GM19395 (cell line): ENCODE results near the gene FLT3.
A peak's percentile ranks its signal among the peaks of the same experiment; 100 is the strongest.
"Not testable (repeated sequence)": the region's sequence is repeated elsewhere in the genome, so short reads cannot be mapped to it uniquely, and the experiment has no call there.

Experiments used
- ATAC-seq: cut with Tn5 transposase; IDR thresholded peaks from one replicate; pipeline ENCODE4 v1.9.1; 2021; ENCODE audit warnings: mild to moderate bottlenecking, moderate library complexity; ENCODE audit not compliant: unreplicated experiment

The FLT3 gene

DNA sequence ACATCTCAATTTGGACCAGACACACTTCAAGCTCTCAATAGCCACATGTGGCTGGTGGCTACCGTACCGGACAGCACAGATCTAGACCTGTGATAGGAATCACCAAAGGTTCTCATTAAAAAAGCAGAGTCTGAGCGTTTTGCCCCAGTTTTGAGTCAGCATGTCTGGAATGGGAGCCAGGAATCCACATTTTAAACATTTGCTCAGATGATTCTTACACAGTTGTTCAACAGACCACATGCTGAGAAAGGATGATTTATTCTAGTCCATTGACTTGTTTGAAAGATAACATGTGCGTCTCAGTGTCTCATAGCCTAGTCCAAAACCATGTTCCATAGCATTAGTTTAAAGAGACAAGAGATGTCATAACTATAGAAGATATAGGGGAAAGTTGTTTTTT, 53.4 kb downstream of the FLT3 start:
- no peak for ATAC-seq

GRCh38 chr13:28045861-28046260, 54.5 kb downstream of the FLT3 start:
- no peak for ATAC-seq

DNA sequence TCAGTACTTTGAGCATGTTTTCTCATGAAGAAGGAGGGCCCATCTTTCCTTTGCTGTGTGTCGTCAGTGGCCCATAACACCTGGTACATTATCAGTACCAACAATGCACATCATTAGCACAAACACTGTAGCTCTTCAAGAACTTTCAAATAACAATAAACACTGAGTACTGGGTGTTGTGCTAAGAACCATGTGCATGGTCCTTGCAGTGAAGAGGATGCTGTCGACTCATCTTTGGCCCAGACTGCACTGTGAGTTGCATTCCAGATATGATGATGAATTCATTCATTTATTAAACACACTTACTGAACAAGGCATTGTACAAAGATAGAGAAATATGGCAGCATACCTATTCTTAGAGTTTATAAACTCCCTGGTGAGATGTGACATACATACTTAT, 55.8 kb downstream of the FLT3 start:
- no peak for ATAC-seq

GRCh38 chr13:28043224-28043623, 57.2 kb downstream of the FLT3 start:
- ATAC-seq: no peak

GRCh38 chr13:28041501-28041900, 58.9 kb downstream of the FLT3 start:
- no peak for ATAC-seq

GRCh38 chr13:28041031-28041461, 59.3 kb downstream of the FLT3 start:
- ATAC-seq: no peak

- no peak for ATAC-seq
These were observed 63.0 kb downstream of the FLT3 start for GRCh38 chr13:28037399-28037798.

GRCh38 chr13:28035146-28035782, 65.1 kb downstream of the FLT3 start:
- no peak for ATAC-seq

DNA sequence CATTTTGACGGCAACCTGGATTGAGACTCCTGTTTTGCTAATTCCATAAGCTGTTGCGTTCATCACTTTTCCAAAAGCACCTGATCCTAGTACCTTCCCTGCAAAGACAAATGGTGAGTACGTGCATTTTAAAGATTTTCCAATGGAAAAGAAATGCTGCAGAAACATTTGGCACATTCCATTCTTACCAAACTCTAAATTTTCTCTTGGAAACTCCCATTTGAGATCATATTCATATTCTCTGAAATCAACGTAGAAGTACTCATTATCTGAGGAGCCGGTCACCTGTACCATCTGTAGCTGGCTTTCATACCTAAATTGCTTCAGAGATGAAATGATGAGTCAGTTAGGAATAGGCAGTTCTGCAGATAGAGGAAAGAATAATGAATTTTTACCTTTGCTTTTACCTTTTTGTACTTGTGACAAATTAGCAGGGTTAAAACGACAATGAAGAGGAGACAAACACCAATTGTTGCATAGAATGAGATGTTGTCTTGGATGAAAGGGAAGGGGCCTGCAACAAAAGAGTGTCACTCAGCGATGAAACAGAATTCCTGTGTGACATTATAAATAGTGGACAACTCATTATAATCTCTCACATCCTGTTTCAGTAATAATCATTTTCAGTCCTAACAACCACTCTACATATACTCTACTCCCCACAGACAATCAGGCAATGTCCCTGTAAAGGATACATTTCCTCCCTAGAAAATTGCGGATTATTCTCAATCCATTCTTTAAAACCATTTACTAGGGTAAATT, 66.3 kb downstream of the FLT3 start:
- ATAC-seq: no peak

GRCh38 chr13:28032438-28032837, 67.9 kb downstream of the FLT3 start:
- ATAC-seq: not testable (repeated sequence)

DNA sequence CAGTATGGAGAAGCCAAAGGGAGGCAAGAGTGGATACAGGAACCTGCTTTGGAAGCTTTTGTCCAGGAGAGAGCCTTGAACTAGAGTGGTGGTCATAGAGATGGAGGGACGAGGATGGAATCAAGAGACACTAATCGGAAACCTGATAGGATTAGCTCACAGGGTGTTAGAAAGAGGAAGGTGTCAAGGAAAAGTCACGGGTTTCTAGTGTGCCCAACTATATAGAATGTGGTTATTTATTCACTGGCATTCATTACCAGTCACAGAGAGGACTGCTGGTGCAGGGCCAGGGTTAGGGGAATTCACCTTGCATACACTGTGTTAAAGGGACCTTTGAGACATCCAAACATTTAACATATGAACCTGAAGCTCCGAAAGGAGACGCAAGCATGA, 68.5 kb downstream of the FLT3 start:
- no peak for ATAC-seq

DNA sequence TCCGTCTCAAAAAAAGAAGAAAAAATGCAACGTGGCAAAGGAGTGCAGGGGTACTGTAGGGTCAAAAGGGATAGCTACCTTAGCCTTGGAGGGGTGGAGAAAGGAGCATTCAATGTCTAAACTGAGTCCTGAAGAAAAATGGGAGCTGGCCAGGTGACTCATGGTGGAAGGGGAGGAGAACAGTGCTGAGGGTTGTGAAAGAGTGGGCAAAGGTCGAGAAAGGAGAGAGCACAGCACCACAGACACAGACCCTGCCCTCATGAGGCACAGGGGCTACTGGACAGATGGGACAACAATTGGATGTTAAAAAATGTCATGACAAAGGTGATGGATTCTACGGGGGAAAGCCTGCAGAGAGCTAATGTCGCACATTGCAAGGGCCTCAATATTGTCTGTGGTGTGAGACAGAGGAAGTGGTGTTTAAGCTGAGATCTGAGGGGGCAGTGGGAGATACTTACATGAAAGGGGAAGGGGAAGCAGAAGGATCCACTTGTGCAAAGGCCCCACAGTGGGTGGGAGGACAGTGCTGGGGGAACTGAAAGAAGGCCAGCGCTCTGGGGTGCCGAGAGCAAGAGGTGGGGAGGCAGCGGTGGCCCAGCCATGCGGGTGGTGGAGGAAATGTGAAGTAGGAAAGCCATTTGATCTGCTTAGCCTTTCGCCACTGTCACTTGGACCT, 69.0 kb downstream of the FLT3 start:
- ATAC-seq: no peak

DNA sequence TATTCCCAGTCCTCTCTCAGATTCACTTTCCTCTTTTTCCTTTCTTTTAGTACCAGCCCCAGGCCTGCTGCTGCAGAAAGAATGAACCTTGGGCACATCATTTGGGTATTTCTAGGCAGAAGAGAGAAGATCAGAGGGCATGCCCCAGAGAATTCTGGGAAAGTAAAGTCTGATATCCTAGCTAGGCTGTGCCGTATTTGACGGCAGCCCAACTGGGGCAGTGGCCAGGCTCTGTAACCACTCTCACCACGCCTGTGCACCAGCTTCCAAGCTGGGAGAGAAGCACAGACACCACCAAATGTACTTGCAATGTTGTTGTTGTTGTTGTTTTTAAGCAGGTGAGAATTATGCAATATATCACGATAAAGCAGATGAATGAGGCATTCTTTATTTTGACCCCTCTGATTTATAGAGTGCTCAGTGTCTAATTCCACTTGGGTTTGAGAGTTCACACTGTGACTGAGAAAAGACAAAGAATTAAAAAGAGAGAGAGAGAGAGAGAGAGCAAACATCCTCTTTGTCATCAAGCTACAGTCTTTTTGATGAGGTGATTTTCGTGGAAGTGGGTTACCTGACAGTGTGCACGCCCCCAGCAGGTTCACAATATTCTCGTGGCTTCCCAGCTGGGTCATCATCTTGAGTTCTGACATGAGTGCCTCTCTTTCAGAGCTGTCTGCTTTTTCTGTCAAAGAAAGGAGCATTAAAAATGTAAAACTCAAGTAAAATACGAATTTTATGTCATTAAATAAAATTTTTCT, 72.6 kb downstream of the FLT3 start:
- no peak for ATAC-seq

DNA sequence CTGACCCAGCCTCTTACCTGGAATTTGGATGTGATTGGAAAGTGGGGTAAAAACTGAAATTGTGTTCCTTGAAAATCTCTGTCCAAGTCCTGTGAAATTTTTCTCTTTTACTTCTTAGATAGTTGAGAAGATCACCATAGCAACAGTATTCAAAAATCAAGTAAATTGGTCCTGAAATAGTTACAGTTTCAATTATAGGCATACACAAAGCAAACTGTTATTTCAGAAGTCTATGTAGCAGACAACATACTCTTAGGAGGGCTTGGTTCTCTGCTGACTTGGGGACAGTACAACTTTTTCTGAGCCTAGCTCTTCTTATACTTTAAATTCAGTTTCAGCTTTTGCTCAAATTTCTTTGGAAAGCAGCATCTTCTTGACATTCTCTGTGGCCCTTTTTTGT, 73.3 kb downstream of the FLT3 start:
- ATAC-seq: no peak

GRCh38 chr13:28026508-28026907, 73.9 kb downstream of the FLT3 start:
- ATAC-seq: no peak

GRCh38 chr13:28022848-28023518, 77.4 kb downstream of the FLT3 start:
- ATAC-seq: no peak

DNA sequence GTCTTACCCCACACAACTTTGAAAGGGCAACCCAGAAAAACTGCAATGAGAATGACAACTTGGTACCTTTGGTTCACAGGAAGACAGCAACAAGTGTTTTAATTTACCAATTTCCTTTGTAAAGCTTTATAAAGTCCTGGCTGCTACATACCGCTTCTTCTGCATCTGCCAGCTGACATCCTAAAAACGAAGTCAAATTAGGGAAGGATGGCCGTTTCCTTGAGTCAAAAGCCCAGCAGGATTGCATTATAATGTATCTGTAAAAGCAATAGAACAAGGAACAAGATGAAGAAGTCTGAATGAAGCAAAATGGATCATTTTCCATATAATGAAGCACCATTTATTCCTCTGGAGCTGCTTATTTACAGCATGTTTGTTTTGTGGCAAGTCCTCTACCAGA, 86.1 kb downstream of the FLT3 start:
- ATAC-seq: no peak

- no peak for ATAC-seq
These were observed 86.9 kb downstream of the FLT3 start for GRCh38 chr13:28013482-28013881.

DNA sequence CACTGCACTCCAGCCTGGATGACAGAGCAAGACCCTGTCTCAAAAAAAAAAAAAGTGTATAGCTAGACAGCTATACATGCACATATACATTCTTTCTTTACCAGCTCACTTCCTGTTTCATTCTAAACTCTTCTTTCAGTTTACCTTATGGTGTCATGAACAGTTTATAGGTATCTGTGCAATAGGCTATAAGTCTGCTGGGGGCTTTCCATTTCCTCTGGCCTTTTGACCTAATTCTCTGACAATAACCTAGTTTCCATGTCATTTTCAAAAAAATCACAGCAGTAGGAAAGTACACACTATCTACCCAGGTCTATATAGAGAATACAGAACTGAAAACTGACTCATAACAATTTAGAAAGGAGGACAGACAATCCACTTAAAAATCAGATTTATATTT, 87.5 kb downstream of the FLT3 start:
- peak; percentile 93 for ATAC-seq

GRCh38 chr13:28012383-28012782, 88.0 kb downstream of the FLT3 start:
- ATAC-seq: no peak

DNA sequence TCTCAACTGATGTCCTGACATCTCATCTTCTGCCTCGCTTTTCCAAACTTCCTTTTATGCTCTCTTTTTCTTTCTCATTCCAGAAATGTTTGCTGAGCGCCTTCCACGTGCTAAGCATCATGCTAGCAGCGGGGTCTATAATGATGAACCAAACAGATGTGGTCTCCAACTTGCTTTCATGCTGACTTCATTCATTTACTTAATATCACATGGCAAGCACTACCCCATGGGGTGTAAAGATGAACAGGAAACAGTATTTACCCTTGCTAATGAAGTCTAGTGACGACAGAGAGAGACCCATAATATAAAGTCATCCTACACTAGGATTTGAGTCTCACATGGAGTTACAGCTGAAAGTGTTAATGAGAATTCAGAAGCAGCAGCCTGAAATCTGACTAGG, 90.3 kb downstream of the FLT3 start:
- no peak for ATAC-seq
